Esophagus squamous epithelium (tissue), 5 donors: ENCODE measurements around the gene RPLP2. TPM values are rescaled to one million over a fixed set of nuclear protein-coding genes. Genes with fewer than 3 reads are reported as not detected.
A peak's percentile ranks its signal among the peaks of the same experiment; 100 is the strongest.

Source experiments
- DNase-seq: peaks from one replicate; lab custom pipeline; 2025; lab: John Stamatoyannopoulos, UW
- H3K27ac ChIP-seq, 4 donors: fragments of 200-600 bp; sonication (generic); one replicate each; pipeline ENCODE4 v1.5.1; 2016 to 2019; ENCODE audit warnings: mild to moderate bottlenecking in 1 of 4
- H3K27me3 ChIP-seq, 4 donors: fragments of 200-600 bp; sonication (generic); 1 replicate in 3 of 4; 2 replicates in 1 of 4; pipeline versions ENCODE4 v1.5.1 to v1.6.0; 2017 to 2021; ENCODE audit warnings: antibody characterized with exemption in 1 of 4
- H3K36me3 ChIP-seq, 3 donors: fragments of 200-600 bp; sonication (generic); one replicate each; pipeline ENCODE4 v1.5.1; 2016 to 2019
- H3K4me1 ChIP-seq, 3 donors: fragments of 200-600 bp; sonication (generic); one replicate each; pipeline ENCODE4 v1.5.1; 2017 to 2019
- H3K4me3 ChIP-seq, 4 donors: fragments of 200-600 bp; sonication (generic); 1 replicate in 3 of 4; 2 replicates in 1 of 4; pipeline ENCODE4 v1.5.1; 2016 to 2019; ENCODE audit warnings: mild to moderate bottlenecking in 2 of 4, moderate library complexity in 1 of 4
- H3K9me3 ChIP-seq, 3 donors: fragments of 200-600 bp; sonication (generic); one replicate each; pipeline ENCODE4 v1.5.1; 2016 to 2019
- CTCF ChIP-seq, 6 experiments: fragments of 450-650 bp in 4 of 6; fragments of 200-600 bp in 2 of 6; sonication (generic) in 2 of 6; IDR thresholded peaks; one replicate each; pipeline ENCODE4 v1.5.1; 2016 to 2019; ENCODE audit warnings: antibody characterized with exemption in 6 of 6, mild to moderate bottlenecking in 4 of 6, moderate library complexity in 4 of 6
- POLR2A ChIP-seq, 4 donors: fragments of 450-650 bp; IDR thresholded peaks; one replicate each; pipeline ENCODE4 v1.6.1; 2017; ENCODE audit warnings: antibody characterized with exemption in 4 of 4, mild to moderate bottlenecking in 4 of 4, moderate library complexity in 3 of 4
- WGBS, 2 donors: methylation state at CpG; one replicate each; pipeline ENCODE4 v1.1.5; 2018; 5-methylcytosine and 5-hydroxymethylcytosine counted together
- intact Hi-C: fragments of 100-400 bp; cut with DNase I; formaldehyde crosslinking; loops from one replicate; pipeline ENCODE4 v1.15.0; 2022
- total RNA-seq, 4 donors: library from RNA; depleted of rRNA; stranded (reverse); fragments of >200 nt; gene quantifications; one replicate each; pipeline ENCODE4 v1.1.0, GENCODE V29; 2016
- donor health status: DM: yes; HTN: yes; CAD: no.

The RPLP2 gene
- total RNA-seq, 4 donors from 2014 or later = 232 to 871 (median 490) TPM

GRCh38 chr11:843086-843734 lies 33.4 kb downstream of the RPLP2 start:
- intact Hi-C loops = no loop called here
- peaks cover 45 to 92% (median 67%) of the 10 kb centered on the region in 3 donors for H3K4me1 ChIP-seq

GRCh38 chr11:843818-844692 lies 34.3 kb downstream of the RPLP2 start:
- H3K4me3 ChIP-seq = peak overlapping the region; percentile 67 to 97 (median 87)
- DNase-seq = no peak
- peaks cover 10 to 17% (median 12%) of the 10 kb centered on the region in 3 donors for H3K36me3 ChIP-seq
- peak in 2 of 4 donors; percentile 50 to 58 for TF ChIP-seq POLR2A (IDR thresholded peaks at IDR 0.05)
- TF ChIP-seq CTCF (IDR thresholded peaks at IDR 0.05) = no peak
- H3K4me1 ChIP-seq = peaks cover 48 to 92% (median 72%) of the 10 kb centered on the region in 3 donors
- no peaks in the 10 kb centered on the region for H3K9me3 ChIP-seq
- intact Hi-C loops = no loop called here
- H3K27ac ChIP-seq = peak overlapping the region; percentile 88 to 98 (median 94)
- WGBS, 2 donors = 0 to 8% methylated on average over 1 to 6 of the region's 25 CpGs
- H3K27me3 ChIP-seq = peaks cover 0 to 21% (median 2%) of the 10 kb centered on the region in 4 donors

More at GRCh38 chr11:843086-843734, 33.4 kb downstream of the RPLP2 start:
- peaks cover 0 to 13% (median 0%) of the 10 kb centered on the region in 4 donors for H3K27me3 ChIP-seq
- TF ChIP-seq CTCF (IDR thresholded peaks at IDR 0.05) = no peak
- no peak for TF ChIP-seq POLR2A (IDR thresholded peaks at IDR 0.05)
- peak overlapping the region; percentile 67 to 97 (median 87) for H3K4me3 ChIP-seq
- WGBS, 2 donors = 0% methylated on average over 6 of the region's 53 CpGs; no CpG with 5 or more reads in 1 of the 2 donors
- DNase-seq = no peak
- H3K36me3 ChIP-seq = peaks cover 13 to 25% (median 18%) of the 10 kb centered on the region in 3 donors
- no peaks in the 10 kb centered on the region for H3K9me3 ChIP-seq
- peak overlapping the region; percentile 88 to 98 (median 94) for H3K27ac ChIP-seq

- Histone ChIP-seq H3K9me3 (no peaks in the 10 kb centered on the region), H3K36me3 (peaks cover 3 to 8% (median 3%) of the 10 kb centered on the region in 3 donors), H3K4me1 (peaks cover 51 to 91% (median 72%) of the 10 kb centered on the region in 3 donors), H3K4me3 (peak overlapping the region; percentile 67 to 97 (median 87)), H3K27ac (peak overlapping the region; percentile 88 to 98 (median 94)), H3K27me3 (peaks cover 0 to 30% (median 3%) of the 10 kb centered on the region in 4 donors)
- WGBS, 2 donors = 59% methylated on average over 11 of the region's 31 CpGs; no CpG with 5 or more reads in 1 of the 2 donors
- no peak for TF ChIP-seq CTCF (IDR thresholded peaks at IDR 0.05)
- TF ChIP-seq POLR2A (IDR thresholded peaks at IDR 0.05) = no peak
- intact Hi-C loops = loop anchor here (5.0 kb wide), 1 partner anchor 207 kb away; no protein-coding TSS in a partner anchor
- no peak for DNase-seq
Measured at GRCh38 chr11:844693-845644, 35.2 kb downstream of the RPLP2 start.

GRCh38 chr11:845872-846495 lies 36.2 kb downstream of the RPLP2 start:
- Histone ChIP-seq H3K4me3 (peak overlapping the region in 1 of 4 donors; percentile 89), H3K27me3 (peaks cover 0 to 41% (median 3%) of the 10 kb centered on the region in 4 donors), H3K9me3 (no peaks in the 10 kb centered on the region), H3K4me1 (peaks cover 51 to 91% (median 66%) of the 10 kb centered on the region in 3 donors), H3K27ac (peak overlapping the region; percentile 22 to 98 (median 92)), H3K36me3 (no peaks in the 10 kb centered on the region)
- TF ChIP-seq CTCF (IDR thresholded peaks at IDR 0.05) (no peak), POLR2A (IDR thresholded peaks at IDR 0.05) (no peak)
- intact Hi-C loops = loop anchor here (5.0 kb wide), 1 partner anchor 206 kb away; no protein-coding TSS in a partner anchor
- WGBS, 2 donors = 20% methylated on average over 3 of the region's 8 CpGs; no CpG with 5 or more reads in 1 of the 2 donors
- DNase-seq = no peak
